GM18502 (cell line): ENCODE results near the gene NUBP1.

Experiments
- ATAC-seq: cut with Tn5 transposase; IDR thresholded peaks from one replicate; pipeline ENCODE4 v1.9.1; 2021; ENCODE audit warnings: mild to moderate bottlenecking; ENCODE audit not compliant: unreplicated experiment, poor library complexity

Gene NUBP1

DNA sequence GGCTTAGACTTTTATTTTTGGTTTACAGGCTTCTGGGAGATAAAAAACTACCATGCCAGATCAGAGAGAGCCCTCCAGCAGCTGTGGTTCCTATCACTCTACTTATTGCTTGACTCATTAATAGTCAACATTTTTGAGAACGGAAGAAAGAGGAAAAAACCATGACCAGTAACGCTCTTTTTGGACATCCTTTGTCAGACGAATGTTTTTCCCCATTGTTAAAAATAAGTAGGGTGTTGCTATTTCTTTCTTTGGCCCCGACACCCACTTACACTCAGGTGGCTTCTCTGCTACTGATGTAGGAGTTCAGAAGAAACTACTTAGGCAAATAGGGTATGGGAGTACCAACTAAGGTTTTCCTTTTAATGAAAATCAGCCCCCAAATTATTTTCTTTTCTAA lies 47.4 kb downstream of the NUBP1 start:
- peak; percentile 51 for ATAC-seq

DNA sequence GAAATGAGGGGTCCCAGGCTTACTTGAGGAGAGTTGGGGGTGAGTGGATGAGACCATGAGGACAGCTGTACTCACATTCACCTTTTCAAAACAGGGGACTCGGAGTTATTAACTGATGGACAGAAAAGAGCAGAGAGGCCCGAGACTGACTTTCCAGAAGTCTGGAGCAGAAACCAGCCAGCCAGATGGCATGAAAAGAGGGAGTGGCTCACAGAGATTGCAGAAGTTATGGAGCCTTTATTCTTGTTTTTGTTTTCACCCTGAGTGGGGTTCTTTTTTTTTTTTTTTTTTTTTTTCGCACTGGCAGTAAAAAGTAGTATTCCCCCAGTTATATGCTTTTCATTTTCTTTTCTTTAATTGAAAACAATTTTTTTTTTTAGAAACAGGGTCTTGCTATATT lies 56.1 kb downstream of the NUBP1 start:
- ATAC-seq = no peak

DNA sequence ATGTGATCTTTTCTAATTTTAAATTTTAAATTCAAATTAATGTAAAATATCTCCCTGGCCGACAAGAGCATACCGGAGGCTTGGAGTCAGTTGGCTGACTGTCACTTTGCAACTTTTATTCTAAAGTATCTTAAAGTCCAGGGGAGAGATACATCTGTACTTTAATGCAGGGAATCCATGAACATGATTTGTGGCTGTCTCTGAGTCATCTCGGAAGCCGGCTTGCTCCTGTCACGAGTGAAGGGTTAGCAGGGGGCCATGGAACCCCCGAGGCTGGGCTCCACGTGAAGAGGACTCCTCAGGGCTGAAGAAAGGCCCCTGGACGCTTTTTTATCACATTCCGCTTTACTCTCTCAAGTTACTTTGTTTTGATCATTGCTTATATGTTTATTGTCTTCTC lies 61.7 kb downstream of the NUBP1 start:
- ATAC-seq = no peak

DNA sequence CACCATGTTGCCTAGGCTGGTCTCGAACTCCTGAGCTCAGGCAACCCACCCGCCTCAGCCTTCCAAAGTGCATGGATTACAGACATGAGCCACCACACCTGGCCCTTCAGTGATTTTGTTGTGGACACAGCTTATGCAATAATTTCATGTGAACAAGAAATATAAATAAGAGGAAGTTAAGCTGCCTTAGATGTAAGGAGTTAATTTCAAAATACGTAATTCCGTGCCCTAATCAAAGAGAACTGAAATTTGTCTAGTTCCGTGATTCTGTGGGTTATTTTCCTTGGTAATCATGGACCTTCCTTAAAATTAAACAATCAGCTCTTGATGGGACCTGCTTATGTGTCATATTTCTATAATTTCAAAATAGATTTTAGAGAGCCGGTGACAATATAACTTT lies 63.1 kb downstream of the NUBP1 start:
- ATAC-seq = no peak

DNA sequence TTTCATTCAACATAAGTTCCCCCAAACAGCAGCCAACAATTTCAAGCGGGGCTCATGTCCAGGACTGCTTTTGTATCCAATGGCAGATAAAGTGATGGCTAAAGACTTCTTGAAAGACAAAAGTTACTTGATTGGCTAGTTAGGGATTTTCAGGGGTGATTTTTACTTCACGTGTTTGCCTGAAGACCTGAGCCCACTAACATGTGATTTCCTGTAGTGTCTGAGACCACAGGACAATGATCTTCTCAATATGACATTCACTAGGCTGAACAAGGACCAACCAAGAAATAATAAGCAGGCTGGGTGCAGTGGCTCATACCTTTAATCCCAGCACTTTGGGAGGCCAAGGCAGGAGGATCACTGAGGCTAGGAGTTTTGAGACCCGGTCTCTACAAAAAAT lies 64.6 kb downstream of the NUBP1 start:
- ATAC-seq = no peak

DNA sequence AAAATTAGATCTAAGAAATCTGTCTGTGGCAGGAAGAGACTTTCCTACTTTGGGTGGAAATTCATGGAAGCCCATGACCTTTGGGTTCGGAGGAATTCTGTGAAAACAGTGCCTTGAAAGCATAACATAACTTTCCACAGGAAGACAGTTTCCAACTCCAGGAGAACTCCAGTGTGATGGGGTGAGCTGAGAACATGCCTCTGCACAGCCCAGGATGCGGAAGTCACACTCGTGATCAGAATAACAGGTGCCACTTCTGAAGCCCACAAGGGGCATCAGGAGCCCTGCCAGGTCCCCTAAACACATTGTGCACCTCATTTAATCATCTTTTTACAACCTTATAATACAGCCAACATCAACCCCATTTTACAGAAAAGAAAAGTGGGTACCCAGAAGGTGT lies 65.2 kb downstream of the NUBP1 start:
- ATAC-seq = no peak

DNA sequence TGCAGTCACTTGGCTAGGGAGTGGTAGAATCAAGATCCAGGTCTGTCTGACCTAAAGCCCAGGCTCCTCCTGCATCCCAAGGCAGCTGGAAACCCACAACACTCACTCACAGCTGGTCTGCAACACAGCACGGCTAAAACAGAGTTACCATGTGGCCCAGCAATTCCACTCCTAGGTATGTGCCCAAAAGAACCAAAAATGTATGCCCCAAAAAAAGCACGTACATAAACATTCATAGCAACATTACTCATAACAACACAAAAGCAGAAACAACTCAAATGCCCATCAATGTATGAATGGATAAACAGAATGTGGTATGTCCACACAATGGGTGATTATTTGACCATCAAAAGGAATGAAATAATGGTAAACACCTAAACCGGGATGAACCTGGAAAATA lies 66.1 kb downstream of the NUBP1 start:
- no peak for ATAC-seq

DNA sequence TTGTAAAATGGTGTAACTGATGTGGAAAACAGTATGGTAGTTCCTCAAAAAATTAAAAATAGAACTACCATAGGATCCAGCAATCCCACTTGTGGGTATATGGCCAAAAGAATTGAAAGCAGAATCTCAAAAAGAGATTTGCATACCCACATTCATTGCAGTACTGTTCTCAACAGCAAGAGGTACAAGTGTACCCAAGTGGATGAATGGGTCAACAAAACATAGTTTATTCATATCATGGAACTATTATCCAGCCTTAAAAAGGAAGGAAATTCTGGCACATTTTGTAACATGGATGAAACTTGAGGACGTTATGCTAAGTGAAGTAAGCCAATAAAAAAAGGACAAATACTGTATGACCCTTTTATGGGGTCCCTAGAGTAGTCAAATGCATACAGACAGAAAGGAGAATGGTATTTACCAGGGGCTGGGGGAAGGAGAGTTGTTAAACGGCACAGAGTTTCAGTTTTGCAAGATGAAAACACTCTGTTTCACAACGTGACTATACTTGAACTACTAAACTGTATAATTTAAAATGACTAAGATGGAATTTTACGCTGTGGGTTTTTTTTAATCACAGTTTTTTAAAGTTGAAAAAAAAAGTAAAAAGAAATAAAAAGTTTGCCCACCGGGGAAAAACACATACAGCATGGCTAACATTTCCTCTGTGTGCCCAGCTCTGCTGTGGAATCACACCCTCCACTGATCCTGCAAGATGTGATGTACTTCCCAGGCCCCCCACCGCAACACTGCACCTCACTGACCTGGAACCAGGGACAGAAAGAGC lies 68.9 kb downstream of the NUBP1 start:
- peak; percentile 74 for ATAC-seq

DNA sequence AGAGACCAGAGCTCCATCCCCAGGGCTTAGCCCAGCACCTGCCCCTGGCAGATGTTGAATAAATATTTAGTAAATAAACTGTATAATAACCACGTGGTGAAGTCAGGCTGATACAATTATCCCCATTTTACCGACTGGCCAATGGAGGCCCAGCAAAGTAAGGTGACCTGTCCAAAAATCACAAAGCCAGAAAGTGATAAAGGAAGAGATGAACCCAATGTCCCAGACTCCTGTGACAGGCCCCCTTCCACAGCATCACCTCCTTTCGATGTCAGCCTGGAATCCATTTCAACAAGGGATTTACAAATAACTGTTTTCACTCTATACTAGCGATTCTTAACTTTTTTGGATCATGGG lies 69.4 kb downstream of the NUBP1 start:
- ATAC-seq = no peak

DNA sequence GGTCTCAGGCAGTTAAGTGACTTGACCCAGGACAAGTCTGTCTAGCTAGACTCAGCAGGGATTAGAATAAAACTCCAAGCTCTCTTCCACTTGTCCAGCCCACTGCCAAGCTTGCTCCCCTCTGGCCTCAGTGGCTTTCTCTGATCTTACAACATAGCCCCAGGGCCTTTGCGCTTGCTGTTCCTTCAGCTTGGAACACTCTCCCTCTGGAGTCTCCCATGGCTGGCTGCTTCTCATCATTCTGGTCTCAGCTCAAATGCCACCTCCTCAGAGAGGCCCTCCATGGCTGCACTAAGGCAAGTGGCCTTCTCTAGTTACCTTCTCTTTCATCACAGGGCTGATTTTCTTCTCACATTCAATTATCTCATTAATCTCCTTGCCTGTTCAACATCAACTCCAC lies 73.9 kb downstream of the NUBP1 start:
- ATAC-seq = no peak

DNA sequence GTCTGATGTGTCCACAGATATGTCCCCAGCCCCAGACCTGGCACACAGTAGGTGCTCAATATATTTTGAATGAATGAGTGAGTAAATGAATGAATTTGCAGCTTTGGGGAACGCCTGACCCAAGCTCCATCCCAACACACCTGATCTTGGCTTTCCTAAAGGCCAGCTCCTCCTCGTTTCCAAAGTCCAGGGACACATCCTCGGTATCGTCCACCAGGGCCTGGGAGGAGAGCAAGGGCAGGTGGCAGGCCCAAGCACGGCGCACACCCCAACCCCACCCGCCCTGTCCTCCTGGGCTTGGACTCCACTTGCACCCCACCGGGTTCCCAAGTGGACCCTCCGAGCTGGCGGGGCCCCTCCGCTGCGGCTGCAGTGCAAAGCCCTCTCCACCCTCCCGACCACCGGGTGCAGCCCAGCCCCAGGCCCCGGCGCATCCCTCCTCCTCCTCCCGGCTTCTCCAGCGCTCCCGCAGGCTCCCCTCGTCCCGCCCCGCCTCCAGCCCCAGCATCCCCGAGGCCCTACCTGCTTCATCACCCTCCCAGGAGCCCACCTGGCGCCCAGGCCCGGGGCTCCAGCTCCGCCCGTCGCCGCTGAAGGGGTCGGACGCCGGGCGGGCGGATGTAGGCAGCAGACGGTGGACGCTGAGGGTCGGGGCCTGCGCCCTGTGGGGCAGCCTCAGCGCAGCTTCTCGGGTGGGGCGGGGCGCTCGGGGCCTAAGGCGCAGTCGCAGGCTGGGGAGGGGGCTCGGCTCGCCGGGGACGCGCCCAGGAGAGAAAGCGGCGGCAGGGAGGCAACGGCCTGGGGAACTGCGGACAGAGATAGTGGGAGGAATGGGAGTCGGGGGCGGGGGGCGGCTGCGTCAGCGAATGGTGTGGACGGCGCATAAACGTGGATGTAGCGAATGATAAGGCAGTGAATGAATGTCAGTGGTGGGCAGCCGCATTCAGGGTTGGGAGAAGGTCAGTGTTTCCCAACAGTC lies 74.6 kb downstream of the NUBP1 start, which contains the start of gene TVP23A:
TSS of gene TVP23A (minus strand) at position 832 of the 979 bp plus-strand sequence. CDS start at position 531, 301 bp downstream.
- ATAC-seq = no peak
